Measurements from ENCODE around the gene INHBA.

The INHBA gene

GRCh38 chr7:41688906-41689305 lies 14.0 kb downstream of the INHBA start:
- DNase-seq (ENCODE audit: low read depth) = no peak

DNA sequence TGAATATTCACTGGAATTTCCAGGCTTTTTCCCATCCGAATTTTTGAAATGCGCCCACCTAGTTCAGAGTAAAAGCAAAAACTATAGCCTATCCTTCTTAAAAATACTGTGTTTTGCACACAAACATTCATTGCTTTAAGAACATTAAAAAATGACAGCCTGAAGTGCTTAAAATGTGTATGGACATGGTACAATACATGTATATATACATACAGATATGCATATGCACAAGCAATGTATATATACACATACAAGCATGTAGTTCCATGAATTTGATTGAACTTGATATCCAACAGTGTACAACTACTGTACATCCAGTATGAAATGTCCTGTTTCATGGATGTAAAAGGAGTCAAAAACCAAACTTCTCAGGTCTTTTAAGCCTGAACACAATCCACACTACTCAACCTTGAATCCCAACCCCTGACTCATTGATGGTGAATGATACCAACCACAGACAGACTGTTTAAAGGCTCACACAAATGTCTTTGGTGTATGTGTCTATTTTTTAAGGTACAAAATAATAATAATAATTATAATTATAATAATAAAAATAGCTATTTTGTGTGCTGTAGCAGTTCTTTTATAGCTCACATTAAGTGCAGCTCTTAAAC lies 14.8 kb downstream of the INHBA start:
- DNase-seq (ENCODE audit: low read depth) = no peak

GRCh38 chr7:41685684-41686083 lies 17.2 kb downstream of the INHBA start:
- DNase-seq (ENCODE audit: low read depth) = no peak

DNA sequence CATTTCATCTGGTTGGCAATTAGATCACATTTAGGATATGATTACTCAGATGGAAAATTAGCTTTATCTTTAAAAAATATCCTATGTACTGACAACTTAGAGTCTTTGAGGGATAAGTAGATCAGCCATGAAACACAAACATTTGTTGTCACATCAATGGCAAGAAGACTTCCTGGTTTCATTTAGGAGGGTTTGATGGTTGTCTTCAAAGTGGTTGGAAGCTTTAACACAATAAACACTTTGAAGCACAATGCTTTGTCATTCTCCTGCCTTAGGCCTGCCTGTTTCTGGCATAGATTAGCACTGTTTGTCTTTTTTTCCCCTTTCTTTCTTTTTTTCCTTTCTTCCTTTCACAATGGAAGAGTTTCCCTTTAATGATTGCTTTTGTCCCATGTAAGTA lies 20.5 kb downstream of the INHBA start:
- DNase-seq (ENCODE audit: low read depth) = no peak

GRCh38 chr7:41679566-41679965 lies 23.3 kb downstream of the INHBA start:
- DNase-seq (ENCODE audit: low read depth) = no peak

GRCh38 chr7:41674505-41675023 lies 28.3 kb downstream of the INHBA start:
- DNase-seq (ENCODE audit: low read depth) = no peak

DNA sequence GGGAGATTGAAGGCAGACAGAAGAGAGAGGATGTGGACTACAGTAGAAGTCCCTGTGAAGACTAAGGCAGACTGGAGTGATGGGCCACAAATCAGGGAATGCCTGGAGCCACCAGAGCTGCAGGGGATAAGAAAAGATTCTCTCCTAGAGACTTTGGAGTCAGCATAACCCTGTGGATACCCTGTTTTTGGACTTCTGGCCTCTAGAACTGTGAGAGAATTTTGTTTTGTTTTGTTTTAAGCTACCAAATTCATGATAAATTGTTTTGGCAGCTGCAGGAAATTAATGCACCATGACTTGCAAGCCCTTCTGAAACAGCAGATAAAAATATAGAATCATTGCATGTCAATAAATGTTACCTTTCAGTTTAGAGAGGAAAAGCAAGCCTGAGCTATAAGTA lies 41.3 kb downstream of the INHBA start:
- no peak for DNase-seq (ENCODE audit: low read depth)

DNA sequence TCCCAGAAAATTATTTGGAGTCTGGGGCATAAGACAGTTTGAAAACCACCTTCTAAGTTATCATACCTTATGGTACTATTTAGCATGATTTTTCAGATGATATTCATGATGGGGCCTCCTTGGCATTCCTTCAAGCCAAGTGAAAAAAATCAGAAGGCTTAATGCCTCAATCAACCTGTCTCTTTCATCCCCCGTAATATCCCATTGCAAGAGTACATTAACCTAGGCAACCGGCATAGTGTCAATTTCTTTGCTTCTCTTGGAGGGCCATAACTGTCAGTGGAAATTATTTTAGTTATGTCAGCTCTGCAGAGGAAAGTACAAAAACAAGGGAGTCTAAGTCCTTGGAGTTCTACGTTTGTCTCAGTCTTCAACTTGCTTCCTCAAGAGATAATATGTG lies 43.4 kb downstream of the INHBA start:
- DNase-seq (ENCODE audit: low read depth) = no peak

DNA sequence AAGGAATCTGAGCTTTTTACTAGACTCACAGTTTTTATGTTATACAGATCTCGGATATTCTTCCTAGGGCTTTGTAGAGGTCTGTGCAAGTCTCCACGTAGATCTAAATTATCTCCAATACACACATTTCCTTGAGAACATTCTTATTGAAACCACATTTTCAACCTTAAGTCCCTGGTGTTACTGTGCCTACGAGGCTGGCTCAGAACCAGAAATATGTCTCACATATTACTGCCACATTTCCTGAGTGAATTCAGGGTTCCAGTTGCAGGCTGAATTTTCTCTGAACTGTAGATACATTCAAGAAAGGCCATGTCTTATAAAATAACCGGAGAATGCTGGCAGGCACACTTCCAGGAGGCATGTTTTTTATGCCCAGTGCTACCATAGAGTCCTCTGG lies 46.5 kb downstream of the INHBA start:
- DNase-seq (ENCODE audit: low read depth) = no peak

DNA sequence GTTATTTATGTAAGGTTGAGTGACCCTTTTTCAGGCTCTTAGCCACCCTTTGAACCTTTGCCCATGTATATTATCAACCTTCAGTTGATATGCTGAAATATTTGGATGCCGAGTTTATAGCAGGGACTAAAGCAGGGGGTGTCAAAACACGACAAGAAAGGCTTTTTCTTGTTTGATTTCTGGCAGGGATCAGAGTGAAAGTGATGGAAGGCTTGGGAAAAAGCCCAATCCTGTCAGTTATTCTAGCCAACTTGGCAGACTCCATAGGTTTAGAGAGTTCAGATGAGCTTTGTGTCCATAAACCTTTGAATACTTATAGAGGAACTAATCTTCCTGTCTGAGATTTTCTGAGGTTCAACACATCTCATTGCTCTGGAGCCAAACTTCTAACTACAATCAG lies 47.5 kb downstream of the INHBA start:
- no peak for DNase-seq (ENCODE audit: low read depth)

- no peak for DNase-seq (ENCODE audit: low read depth)
Measured at GRCh38 chr7:41652267-41652666, 50.6 kb downstream of the INHBA start.

- no peak for DNase-seq (ENCODE audit: low read depth)
Measured at GRCh38 chr7:41648501-41648900, 54.4 kb downstream of the INHBA start.

- DNase-seq (ENCODE audit: low read depth) = no peak
Measured at GRCh38 chr7:41643616-41644015, 59.3 kb downstream of the INHBA start.

DNA sequence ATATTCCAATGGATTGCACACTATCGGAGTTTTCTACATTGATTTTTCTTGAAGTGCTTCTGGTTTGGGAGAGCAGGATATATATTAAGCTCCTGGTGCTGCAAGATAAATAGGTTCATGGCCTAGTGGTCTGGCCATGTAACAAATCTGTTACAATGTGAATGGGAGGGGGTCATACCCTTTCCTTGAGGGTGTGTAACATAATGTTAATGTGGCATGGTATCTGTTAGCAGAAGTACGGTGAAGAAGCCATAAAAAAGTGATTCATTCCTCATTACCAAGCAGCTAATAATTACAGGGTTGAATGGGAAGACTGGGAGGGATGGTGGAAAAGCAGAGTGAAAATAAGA lies 61.2 kb downstream of the INHBA start:
- no peak for DNase-seq (ENCODE audit: low read depth)

- DNase-seq (ENCODE audit: low read depth) = no peak
Measured at GRCh38 chr7:41641011-41641664, 61.8 kb downstream of the INHBA start.

DNA sequence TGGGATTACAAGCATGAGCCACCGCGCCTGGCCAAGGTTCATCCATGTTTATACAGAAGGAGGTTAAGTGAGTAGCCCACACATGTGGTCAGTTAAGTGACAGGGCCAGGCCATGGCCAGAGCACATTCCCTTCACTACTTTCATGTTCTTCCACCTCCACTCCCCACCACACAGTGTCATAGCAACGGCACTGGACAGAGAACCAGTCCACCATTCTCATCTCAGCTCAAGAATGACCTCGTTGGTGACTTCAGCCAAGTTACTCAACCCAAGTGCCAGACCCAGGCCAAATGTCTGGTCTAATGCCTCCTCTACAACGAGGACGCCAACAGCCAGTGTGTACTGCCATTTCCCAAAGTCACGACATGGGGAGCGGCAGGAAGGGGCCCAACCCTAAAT lies 62.4 kb downstream of the INHBA start:
- no peak for DNase-seq (ENCODE audit: low read depth)

- DNase-seq (ENCODE audit: low read depth) = no peak
Measured at GRCh38 chr7:41637049-41637448, 65.8 kb downstream of the INHBA start.
